Activated naive CD8-positive, alpha-beta T cell treated with anti-CD3 and anti-CD28 coated beads, Interleukin-2, amount 10 ng/mL, durations not matched to agents 7 days and 5 days (primary cell): ENCODE results near the gene PHACTR3. TPM values are rescaled to one million over a fixed set of nuclear protein-coding genes. Genes with fewer than 3 reads are reported as not detected.

Source experiments
- ATAC-seq: fragments of 150-1000 bp; cut with Tn5 transposase; one replicate; pipeline ENCODE4 v1.10.0; 2021; ENCODE audit warnings: low read depth, moderate library complexity
- POLR2A ChIA-PET: fragments of 350-600 bp; sonication (Branson Sonifier 250); formaldehyde crosslinking; loops from one replicate; lab custom pipeline; 2021; ENCODE audit warnings: antibody characterized with exemption; lab: Charles Lee
- DNase-seq: peaks from one replicate; pipeline ENCODE4 v3.0.0; 2021
- H3K27ac Mint-ChIP-seq: one replicate; pipeline ENCODE4 v1.8.0; 2022; ENCODE audit warnings: mild to moderate bottlenecking, mixed read lengths
- H3K27me3 Mint-ChIP-seq: one replicate; pipeline ENCODE4 v1.8.0; 2022; ENCODE audit warnings: mild to moderate bottlenecking, moderate library complexity, mixed read lengths
- H3K36me3 Mint-ChIP-seq: one replicate; pipeline ENCODE4 v1.8.0; 2021; ENCODE audit warnings: mild to moderate bottlenecking, mixed read lengths
- H3K4me1 Mint-ChIP-seq: one replicate; pipeline ENCODE4 v1.8.0; 2021; ENCODE audit warnings: mixed read lengths
- H3K4me3 Mint-ChIP-seq: one replicate; pipeline ENCODE4 v1.8.0; 2022; ENCODE audit warnings: mild to moderate bottlenecking, moderate library complexity, mixed read lengths
- H3K9me3 Mint-ChIP-seq: one replicate; pipeline ENCODE4 v1.8.0; 2021; ENCODE audit warnings: mixed read lengths
- total RNA-seq, 2 experiments: library from RNA; stranded (reverse); gene quantifications; one replicate each; pipeline ENCODE4 v1.2.3, GENCODE V29; 2021

Gene PHACTR3
- total RNA-seq, 2 experiments from 2014 or later: not detected

- H3K4me3 Mint-ChIP-seq: no peak overlapping the region
- no peaks in the 10 kb centered on the region for H3K36me3 Mint-ChIP-seq
- no peak for DNase-seq
- H3K9me3 Mint-ChIP-seq: no peaks in the 10 kb centered on the region
- H3K27ac Mint-ChIP-seq: no peak overlapping the region
- H3K4me1 Mint-ChIP-seq: no peaks in the 10 kb centered on the region
- no peaks in the 10 kb centered on the region for H3K27me3 Mint-ChIP-seq
- no peak for ATAC-seq
- POLR2A ChIA-PET: no interaction called here
Observed at GRCh38 chr20:59733351-59733750, 129.0 kb downstream of the PHACTR3 start.

- POLR2A ChIA-PET: no interaction called here
- no peak overlapping the region for H3K27ac Mint-ChIP-seq
- H3K4me3 Mint-ChIP-seq: no peak overlapping the region
- no peaks in the 10 kb centered on the region for H3K27me3 Mint-ChIP-seq
- H3K36me3 Mint-ChIP-seq: no peaks in the 10 kb centered on the region
- DNase-seq (no peak), ATAC-seq (no peak)
- H3K9me3 Mint-ChIP-seq: no peaks in the 10 kb centered on the region
- no peaks in the 10 kb centered on the region for H3K4me1 Mint-ChIP-seq
Observed at GRCh38 chr20:59735486-59735885, 131.1 kb downstream of the PHACTR3 start.

- POLR2A ChIA-PET: no interaction called here
- DNase-seq: no peak
- no peaks in the 10 kb centered on the region for H3K4me1 Mint-ChIP-seq
- no peak for ATAC-seq
- H3K27ac Mint-ChIP-seq: no peak overlapping the region
- no peaks in the 10 kb centered on the region for H3K36me3 Mint-ChIP-seq
- H3K27me3 Mint-ChIP-seq: no peaks in the 10 kb centered on the region
- H3K9me3 Mint-ChIP-seq: no peaks in the 10 kb centered on the region
- no peak overlapping the region for H3K4me3 Mint-ChIP-seq
Observed at GRCh38 chr20:59735917-59736316, 131.6 kb downstream of the PHACTR3 start.

GRCh38 chr20:59736366-59736765 lies 132.0 kb downstream of the PHACTR3 start:
- ATAC-seq (no peak), DNase-seq (no peak)
- no peaks in the 10 kb centered on the region for H3K27me3 Mint-ChIP-seq
- no peak overlapping the region for H3K4me3 Mint-ChIP-seq
- no peak overlapping the region for H3K27ac Mint-ChIP-seq
- no peaks in the 10 kb centered on the region for H3K4me1 Mint-ChIP-seq
- H3K36me3 Mint-ChIP-seq: no peaks in the 10 kb centered on the region
- H3K9me3 Mint-ChIP-seq: no peaks in the 10 kb centered on the region
- POLR2A ChIA-PET: no interaction called here

- Mint-ChIP-seq H3K36me3 (no peaks in the 10 kb centered on the region), H3K4me1 (no peaks in the 10 kb centered on the region), H3K27me3 (no peaks in the 10 kb centered on the region), H3K4me3 (no peak overlapping the region), H3K27ac (no peak overlapping the region), H3K9me3 (no peaks in the 10 kb centered on the region)
- ATAC-seq (no peak), DNase-seq (peak; percentile 1)
- POLR2A ChIA-PET: no interaction called here
Observed at GRCh38 chr20:59737073-59737666, 132.8 kb downstream of the PHACTR3 start.

GRCh38 chr20:59737816-59738215 lies 133.5 kb downstream of the PHACTR3 start:
- no peak for DNase-seq
- POLR2A ChIA-PET: no interaction called here
- no peaks in the 10 kb centered on the region for H3K9me3 Mint-ChIP-seq
- H3K4me3 Mint-ChIP-seq: no peak overlapping the region
- no peaks in the 10 kb centered on the region for H3K4me1 Mint-ChIP-seq
- no peaks in the 10 kb centered on the region for H3K27me3 Mint-ChIP-seq
- ATAC-seq: no peak
- H3K27ac Mint-ChIP-seq: no peak overlapping the region
- H3K36me3 Mint-ChIP-seq: no peaks in the 10 kb centered on the region

GRCh38 chr20:59738851-59739250 lies 134.5 kb downstream of the PHACTR3 start:
- POLR2A ChIA-PET: no interaction called here
- Mint-ChIP-seq H3K4me3 (no peak overlapping the region), H3K27me3 (no peaks in the 10 kb centered on the region), H3K4me1 (no peaks in the 10 kb centered on the region), H3K36me3 (no peaks in the 10 kb centered on the region), H3K9me3 (no peaks in the 10 kb centered on the region), H3K27ac (no peak overlapping the region)
- ATAC-seq (no peak), DNase-seq (no peak)

GRCh38 chr20:59740621-59741020 lies 136.3 kb downstream of the PHACTR3 start:
- Mint-ChIP-seq H3K4me3 (no peak overlapping the region), H3K27ac (no peak overlapping the region), H3K36me3 (no peaks in the 10 kb centered on the region), H3K9me3 (no peaks in the 10 kb centered on the region), H3K27me3 (no peaks in the 10 kb centered on the region), H3K4me1 (no peaks in the 10 kb centered on the region)
- POLR2A ChIA-PET: no interaction called here
- ATAC-seq (no peak), DNase-seq (no peak)

- no peaks in the 10 kb centered on the region for H3K4me1 Mint-ChIP-seq
- no peaks in the 10 kb centered on the region for H3K27me3 Mint-ChIP-seq
- H3K36me3 Mint-ChIP-seq: no peaks in the 10 kb centered on the region
- POLR2A ChIA-PET: no interaction called here
- no peaks in the 10 kb centered on the region for H3K9me3 Mint-ChIP-seq
- H3K4me3 Mint-ChIP-seq: no peak overlapping the region
- H3K27ac Mint-ChIP-seq: no peak overlapping the region
- ATAC-seq (no peak), DNase-seq (no peak)
Observed at GRCh38 chr20:59741073-59741472, 136.7 kb downstream of the PHACTR3 start.

- Mint-ChIP-seq H3K36me3 (no peaks in the 10 kb centered on the region), H3K4me1 (no peaks in the 10 kb centered on the region), H3K9me3 (no peaks in the 10 kb centered on the region), H3K27ac (no peak overlapping the region), H3K4me3 (no peak overlapping the region), H3K27me3 (no peaks in the 10 kb centered on the region)
- no peak for ATAC-seq
- POLR2A ChIA-PET: no interaction called here
- DNase-seq: no peak
Observed at GRCh38 chr20:59742351-59743095, 138.2 kb downstream of the PHACTR3 start.

GRCh38 chr20:59743308-59743707 lies 139.0 kb downstream of the PHACTR3 start:
- Mint-ChIP-seq H3K9me3 (no peaks in the 10 kb centered on the region), H3K4me1 (no peaks in the 10 kb centered on the region)
- POLR2A ChIA-PET: no interaction called here

GRCh38 chr20:59743767-59744485 lies 139.6 kb downstream of the PHACTR3 start:
- H3K36me3 Mint-ChIP-seq: no peaks in the 10 kb centered on the region
- no peak for ATAC-seq
- no peaks in the 10 kb centered on the region for H3K9me3 Mint-ChIP-seq
- no peak for DNase-seq
- H3K4me1 Mint-ChIP-seq: no peaks in the 10 kb centered on the region
- H3K4me3 Mint-ChIP-seq: no peak overlapping the region
- POLR2A ChIA-PET: no interaction called here
- H3K27me3 Mint-ChIP-seq: no peaks in the 10 kb centered on the region
- H3K27ac Mint-ChIP-seq: no peak overlapping the region

More at GRCh38 chr20:59743308-59743707, 139.0 kb downstream of the PHACTR3 start:
- Mint-ChIP-seq H3K36me3 (no peaks in the 10 kb centered on the region), H3K27me3 (no peaks in the 10 kb centered on the region), H3K4me3 (no peak overlapping the region), H3K27ac (no peak overlapping the region)
- DNase-seq: no peak
- no peak for ATAC-seq

GRCh38 chr20:59744756-59745155 lies 140.4 kb downstream of the PHACTR3 start:
- Mint-ChIP-seq H3K4me3 (no peak overlapping the region), H3K4me1 (no peaks in the 10 kb centered on the region), H3K27me3 (no peaks in the 10 kb centered on the region), H3K36me3 (no peaks in the 10 kb centered on the region), H3K9me3 (no peaks in the 10 kb centered on the region), H3K27ac (no peak overlapping the region)
- ATAC-seq (no peak), DNase-seq (no peak)
- POLR2A ChIA-PET: no interaction called here

GRCh38 chr20:59745201-59745600 lies 140.9 kb downstream of the PHACTR3 start:
- ATAC-seq (no peak), DNase-seq (no peak)
- H3K27ac Mint-ChIP-seq: no peak overlapping the region
- no peaks in the 10 kb centered on the region for H3K36me3 Mint-ChIP-seq
- no peaks in the 10 kb centered on the region for H3K9me3 Mint-ChIP-seq
- POLR2A ChIA-PET: no interaction called here
- H3K27me3 Mint-ChIP-seq: peaks cover 1% of the 10 kb centered on the region
- H3K4me1 Mint-ChIP-seq: no peaks in the 10 kb centered on the region
- H3K4me3 Mint-ChIP-seq: no peak overlapping the region
